ENCODE measurements around the gene TYMS. TPM values are rescaled to one million over a fixed set of nuclear protein-coding genes. Genes with fewer than 3 reads are reported as not detected.

Gene TYMS
- 2.0 TPM for total RNA-seq

DNA sequence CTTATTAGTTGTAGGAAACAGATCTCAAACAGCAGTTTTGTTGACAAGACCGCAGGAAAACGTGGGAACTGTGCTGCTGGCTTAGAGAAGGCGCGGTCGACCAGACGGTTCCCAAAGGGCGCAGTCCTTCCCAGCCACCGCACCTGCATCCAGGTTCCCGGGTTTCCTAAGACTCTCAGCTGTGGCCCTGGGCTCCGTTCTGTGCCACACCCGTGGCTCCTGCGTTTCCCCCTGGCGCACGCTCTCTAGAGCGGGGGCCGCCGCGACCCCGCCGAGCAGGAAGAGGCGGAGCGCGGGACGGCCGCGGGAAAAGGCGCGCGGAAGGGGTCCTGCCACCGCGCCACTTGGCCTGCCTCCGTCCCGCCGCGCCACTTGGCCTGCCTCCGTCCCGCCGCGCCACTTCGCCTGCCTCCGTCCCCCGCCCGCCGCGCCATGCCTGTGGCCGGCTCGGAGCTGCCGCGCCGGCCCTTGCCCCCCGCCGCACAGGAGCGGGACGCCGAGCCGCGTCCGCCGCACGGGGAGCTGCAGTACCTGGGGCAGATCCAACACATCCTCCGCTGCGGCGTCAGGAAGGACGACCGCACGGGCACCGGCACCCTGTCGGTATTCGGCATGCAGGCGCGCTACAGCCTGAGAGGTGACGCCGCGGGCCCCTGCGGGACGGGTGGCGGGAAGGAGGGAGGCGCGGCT is at the start of gene TYMS:
TYMS (plus strand) TSS at position 343 of the 690 bp plus-strand sequence; CDS start at position 433, 90 bp downstream.
- peak; percentile 32 for DNase-seq

DNA sequence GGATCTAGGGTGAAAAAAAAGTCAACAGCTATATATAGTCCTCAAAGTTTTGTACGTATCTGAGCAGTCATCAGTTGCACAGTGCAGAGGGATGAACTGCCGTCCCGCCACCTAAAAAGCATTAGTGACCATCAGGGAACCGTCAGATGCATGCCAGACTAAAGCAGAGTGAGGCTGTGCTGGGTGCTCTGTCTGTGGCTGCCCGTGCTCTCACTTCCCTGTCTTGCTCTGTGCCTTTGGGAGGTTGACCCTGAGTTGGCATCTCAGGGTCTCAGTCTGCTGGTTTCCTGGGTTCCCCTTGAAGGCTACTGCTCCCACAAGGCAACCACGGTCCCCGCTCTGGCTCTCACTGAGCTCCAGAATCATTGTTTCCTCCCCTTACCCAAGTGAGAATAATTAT is 49.5 kb upstream of the TYMS start:
- no peak for DNase-seq

DNA sequence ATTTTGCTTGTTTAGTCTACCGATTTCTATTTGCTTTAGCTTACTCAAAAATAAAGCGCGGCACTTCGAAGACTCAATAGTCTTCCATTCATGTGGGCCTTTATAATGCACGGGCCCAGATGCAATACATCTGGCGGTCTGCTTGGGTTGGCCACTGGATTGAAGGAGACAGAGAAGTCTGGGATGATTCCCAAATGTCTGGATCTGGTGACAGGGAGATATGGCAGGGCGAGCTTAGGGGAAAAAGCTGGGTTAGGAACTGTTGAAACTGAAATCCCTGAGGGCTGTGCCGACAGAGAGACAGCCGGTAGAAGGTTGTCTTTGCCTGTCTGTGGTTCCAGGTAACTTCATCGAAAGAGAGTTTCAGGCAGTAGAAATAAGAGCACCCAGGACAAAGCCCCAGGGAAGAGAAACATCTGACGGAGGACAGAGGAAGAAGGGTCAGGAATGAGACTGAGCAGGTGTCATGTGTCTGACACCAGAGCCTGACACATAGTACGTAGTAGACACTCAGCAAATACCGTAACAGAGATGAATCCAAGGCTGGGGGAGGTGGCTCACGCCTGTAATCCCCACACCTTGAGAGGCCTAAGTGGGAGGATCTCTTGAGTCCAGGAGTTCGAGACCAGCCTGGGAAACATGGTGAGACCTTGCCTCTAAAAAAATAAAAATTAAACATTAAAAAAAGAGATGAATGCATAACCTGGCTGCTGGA is 47.1 kb upstream of the TYMS start:
- no peak for DNase-seq

DNA sequence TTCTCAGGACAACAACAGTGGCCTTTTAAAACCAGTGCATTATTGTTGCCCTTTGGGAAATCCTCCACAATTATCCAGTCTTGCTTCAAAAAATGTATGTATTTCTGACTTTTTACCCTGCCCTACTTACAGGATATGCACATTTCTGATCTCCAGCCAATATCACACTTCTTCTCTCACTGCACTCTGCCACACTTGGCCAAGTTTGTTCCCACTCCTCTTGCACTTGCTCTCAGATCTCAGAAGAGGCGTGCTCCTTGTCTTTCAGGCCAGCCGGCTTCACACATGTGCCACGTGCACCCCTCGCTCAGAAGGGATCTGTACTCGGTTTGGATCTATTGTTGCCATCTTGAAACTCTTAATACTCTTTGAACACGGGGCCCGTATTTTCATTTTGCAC is 45.3 kb upstream of the TYMS start:
- DNase-seq = no peak

DNA sequence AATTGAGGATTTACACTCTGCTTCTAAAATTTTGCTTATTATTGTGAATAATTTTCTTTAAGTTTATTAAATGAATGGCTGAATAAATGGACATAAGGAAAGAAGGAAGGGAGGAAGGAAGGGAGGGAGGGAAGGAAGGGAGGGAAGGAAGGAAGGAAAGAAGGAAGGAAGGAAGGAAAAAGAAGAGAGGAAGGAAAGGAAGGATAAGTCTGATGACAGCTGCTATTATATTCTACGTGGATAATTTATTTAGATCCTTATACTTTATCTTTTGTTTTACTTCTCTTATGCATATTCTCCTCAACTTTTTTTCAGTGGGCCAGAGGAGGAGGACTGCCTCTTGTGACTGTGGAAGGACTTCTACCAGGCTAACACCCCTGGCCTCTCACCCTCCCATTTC is 43.3 kb upstream of the TYMS start:
- no peak for DNase-seq

DNA sequence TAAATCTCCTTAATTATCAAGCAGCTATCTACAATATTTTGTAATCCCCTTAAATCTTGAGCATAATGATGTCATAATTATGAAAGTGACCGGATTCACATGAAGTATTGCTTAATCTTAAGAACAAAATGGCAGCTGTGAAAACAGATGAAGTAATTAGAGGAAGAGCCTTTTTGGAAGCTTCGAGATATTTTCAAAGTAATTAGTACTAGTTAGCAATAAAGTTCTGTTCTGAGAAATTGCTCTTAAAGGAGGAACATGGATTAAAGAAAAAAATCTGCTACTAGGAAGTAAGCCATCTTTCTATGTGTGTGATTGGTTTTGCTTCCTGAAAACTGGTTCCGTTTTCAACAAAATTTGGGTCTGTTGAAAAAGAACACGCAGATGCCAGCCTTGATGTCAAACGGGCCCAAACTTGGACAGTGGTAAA is 42.3 kb upstream of the TYMS start:
- no peak for DNase-seq

DNA sequence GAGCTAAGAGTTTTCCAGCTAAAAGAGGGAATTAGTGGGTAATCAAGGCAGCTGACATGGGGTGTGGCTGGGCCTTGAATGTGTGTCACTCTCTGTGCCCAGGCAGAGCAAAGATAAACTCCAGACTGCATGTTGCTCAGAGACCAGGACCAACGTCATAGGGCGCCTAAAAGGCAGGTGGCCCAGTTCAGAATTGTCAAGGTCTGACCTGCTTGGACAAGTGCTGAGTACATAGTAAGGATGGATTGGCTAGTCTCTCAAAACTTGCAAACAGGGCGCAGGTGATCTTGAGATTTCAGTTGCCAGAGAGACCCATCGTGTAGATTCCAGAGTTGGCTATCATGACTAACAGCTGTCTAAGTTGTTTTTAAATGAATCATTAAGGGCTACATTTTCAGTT is 41.7 kb upstream of the TYMS start:
- no peak for DNase-seq

DNA sequence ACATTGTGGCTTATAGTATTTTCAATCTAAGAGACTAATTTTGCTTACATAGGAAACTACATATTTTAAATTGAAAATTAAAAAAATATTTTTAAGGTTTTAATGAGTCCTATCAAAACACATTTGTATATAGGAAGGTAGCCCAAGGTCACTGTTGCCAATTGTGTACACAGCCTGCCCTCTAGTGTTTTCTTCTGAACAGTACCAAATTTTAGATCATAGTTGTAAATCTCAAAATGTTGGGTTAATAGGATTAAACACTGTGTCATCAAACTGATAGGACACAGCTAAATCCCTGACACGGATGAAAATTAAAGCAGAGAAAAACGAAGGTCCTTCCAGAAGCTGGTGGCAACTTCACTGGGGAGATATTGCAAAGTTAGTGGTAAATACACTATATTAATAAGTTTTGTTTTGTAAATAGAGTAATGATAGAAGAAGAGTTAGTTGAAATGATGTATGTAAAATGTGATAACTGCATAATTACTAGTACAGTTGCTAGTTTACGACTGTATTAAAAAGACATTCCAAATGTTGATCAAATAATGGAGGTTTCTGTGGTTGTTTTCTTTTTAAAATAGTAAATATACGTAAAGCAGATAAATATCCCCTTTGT is 41.0 kb upstream of the TYMS start:
- DNase-seq = no peak

DNA sequence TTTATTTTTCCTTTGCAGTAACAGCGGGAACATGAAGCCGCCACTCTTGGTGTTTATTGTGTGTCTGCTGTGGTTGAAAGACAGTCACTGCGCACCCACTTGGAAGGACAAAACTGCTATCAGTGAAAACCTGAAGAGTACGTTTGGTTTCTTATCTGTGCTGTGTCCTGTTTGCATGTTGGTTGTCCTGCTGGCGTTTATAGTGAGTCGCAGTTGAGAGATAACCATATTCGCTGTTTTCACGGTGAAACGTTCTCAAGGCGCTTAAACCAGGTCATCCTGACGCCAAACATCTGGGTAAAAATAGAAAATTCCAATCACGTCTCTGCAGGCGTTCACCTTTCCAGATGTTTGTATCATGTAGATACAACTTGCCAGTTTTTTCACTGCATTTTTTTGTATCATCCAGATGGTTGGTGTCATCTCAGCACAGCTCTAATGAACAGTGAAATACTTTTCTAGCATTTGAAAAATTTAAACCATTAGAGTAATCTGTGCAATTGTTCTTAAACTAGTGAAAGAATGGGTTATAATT is 39.4 kb upstream of the TYMS start:
- DNase-seq = no peak

DNA sequence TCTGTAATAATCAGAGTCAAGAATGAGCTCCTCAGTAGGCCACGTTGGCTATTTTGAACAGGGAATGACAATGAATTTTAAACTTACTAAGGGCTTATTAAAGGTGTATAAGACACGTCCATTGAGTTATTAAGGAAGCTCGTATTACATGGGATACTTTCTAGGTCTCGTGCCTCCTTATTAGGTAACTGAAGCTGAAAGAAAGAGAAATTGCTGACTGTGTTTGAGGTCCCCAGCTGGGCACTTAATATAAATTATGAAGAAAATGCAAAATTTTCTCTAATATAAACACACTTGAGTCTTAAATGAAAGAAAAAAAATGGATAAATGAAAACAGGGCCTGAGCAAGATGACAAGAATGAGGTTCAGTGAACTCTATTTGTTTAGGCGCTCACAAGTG is 38.8 kb upstream of the TYMS start:
- no peak for DNase-seq

DNA sequence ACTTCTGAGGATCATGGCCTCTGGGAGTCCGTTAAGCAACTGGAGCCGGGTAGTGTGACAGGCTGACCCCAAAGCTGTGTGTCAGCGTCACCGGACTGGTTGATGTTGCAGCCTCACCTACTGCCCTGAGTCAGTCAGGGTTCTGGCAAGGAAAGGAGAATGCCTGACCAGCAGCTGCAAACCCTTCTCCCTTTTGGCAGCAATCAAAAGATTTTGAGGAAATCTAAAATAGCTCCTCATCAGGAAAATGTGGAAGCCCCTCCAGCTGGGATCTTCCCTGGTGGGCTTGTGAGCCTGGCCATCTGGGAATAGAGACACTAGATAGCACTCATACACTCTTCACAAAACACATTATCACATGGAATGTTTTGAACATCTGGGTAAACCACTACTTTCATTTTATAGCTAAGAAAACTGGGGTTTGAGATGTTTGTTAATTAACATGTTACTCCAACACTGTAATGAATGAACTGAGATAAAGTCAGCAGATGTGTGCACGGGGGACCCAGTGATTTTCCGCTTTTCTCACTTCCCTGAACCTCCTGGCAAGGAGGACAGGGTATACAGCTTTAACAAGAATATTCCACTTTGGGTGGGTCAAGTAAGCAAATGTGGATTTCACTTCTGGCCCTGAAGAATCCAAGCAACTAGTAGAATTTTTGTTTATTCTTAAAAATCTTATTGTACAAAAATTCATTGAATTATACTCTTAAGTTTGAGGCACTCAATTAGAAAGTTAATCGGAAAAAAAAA is 36.0 kb upstream of the TYMS start:
- no peak for DNase-seq

DNA sequence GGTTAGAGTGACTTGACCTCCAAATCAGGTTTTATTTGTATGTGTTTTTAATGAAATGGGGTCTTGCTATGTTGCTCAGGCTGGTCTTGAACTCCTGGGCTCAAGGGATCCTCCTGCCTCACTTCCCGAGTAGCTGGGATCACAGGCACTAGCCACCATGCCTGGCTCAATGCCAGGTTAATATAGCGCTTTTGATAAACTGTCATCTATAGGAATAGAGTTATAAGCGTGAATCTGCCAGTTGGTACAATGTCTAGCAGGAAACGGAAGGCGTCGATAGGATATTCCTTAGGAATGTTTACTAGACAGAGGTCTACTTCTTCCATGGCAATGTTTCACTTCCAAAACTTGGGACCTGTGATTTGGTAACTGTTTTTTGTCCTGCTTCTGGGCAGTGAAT is 35.2 kb upstream of the TYMS start:
- no peak for DNase-seq

DNA sequence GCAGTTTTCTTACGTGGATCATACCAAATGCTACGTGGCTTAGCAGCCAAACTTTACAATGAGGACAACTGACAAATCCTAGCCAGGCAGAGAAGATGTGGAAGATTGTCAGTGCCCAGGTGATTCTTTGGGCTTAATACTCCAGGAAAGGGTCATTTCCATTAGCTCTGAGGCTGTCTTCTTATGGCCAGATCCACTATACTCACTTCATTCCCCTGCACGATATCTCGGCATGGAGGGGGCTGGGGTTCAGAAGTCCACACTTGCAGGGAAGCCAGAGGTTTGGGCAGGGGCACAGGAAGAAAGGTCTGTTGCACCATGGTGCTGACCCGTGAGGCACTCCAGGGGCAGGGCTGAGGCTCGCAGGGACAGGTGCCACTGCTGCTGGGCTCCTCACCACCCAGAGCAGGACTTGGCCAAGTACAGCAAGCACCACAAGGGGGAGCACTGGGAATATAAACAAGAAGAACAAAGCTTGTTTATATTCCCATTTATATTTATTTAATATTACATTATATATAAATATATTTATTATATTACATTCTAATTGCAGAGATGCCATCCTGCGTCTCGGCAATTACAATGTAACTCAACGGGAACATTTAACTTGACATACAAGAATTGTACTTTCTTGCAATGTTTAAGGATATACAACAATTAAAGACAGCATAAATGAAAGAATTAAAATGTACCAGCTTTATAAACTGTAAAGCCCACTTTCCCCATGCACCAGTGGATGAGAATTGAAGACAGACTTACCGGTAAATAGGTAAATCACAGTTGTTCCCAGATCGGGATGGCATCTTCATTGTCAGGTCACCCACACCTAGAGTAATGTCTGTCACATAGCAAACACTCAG is 33.5 kb upstream of the TYMS start:
- peak; percentile 2 for DNase-seq

DNA sequence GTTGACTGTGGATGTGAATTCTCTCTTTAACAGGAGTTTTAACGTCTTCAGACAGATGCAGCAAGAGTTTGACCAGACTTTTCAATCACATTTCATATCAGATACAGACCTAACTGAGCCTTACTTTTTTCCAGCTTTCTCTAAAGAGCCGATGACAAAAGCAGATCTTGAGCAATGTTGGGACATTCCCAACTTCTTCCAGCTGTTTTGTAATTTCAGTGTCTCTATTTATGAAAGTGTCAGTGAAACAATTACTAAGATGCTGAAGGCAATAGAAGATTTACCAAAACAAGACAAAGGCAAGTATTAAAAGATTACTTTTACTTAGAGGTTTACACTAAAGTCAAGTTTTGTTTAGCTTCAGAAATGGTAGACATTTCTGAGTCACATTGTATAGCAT is 30.2 kb upstream of the TYMS start:
- DNase-seq = no peak

DNA sequence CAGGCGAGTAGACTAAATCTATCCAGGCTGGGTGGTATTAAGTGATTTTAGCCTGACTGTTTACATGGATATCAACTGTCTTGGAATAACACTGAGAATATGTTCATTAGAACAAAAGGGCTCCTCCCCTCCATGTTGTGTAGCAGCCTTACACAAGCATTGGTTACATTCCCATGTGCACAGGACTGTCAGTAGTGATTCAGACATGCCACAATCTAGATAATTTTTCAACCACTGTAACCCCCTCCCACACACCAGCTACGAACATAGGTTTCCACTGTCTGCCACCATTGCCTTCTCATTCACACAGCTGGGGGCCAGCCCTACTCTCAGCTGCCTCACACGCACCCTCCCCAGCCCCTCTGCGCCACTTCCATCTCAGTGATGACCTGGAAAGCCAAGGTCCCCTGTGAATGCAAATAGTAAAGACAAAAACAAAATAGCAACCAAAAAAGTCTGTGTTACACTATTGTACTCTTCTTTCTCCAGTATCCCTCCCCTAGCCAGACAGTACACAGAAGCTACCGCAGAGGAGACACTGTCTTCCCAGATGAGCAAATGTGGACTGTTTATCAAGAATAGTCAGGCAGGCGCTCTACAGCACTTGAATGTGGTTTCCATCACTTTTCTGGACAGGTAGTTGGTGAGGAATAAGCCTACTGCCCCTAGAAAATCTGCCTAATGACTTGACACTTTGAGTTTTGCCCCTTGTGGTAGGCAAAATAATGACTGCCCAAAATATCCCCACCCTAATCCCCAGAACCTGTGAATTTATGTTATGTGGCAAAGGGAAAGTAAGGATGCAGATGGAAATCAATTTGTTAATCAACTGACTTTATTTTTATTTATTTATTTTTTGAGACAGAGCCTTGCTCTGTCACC is 27.9 kb upstream of the TYMS start:
- DNase-seq = no peak

DNA sequence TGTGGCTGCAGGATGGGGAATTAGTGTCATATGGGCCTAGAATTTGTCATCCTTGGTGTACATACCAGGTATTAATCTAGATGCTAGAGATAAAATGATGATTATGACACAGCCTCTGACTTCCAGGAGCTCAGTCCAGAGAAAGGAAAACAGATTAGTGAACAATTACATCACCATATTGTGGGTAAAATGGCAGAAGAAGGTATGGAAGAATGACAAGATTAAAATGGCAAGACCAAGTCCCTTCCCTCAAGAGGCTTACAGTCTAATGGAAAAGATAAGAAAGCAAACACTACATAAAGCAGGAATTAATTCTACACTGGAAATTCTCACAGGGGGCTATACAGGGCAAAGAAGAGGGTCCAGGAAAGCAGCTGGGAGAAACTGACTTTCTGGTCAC is 25.9 kb upstream of the TYMS start:
- DNase-seq = no peak

DNA sequence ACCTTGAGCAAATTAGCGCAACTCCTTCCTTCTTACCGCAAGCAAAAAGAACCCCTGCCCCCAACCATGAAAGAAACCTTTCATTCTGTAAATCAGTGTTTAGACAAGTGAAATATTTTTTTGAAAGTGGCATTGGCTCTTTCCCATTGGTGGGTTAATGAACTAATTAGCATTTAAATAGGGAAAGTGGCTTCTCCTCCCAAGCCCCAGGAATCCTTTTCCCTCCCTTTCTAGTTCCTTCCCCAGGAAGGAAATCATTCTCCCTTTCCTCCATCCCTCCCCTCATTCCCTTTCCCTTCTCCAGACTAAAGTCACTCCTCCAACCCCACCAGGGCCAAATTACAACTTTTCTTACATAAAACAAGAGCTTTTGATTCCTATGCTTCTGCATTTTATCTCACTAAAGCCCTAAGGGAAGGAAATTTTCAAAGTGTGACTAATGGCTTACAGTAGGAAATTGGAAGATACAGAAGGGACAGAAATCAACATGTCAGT is 22.9 kb upstream of the TYMS start:
- DNase-seq = no peak

DNA sequence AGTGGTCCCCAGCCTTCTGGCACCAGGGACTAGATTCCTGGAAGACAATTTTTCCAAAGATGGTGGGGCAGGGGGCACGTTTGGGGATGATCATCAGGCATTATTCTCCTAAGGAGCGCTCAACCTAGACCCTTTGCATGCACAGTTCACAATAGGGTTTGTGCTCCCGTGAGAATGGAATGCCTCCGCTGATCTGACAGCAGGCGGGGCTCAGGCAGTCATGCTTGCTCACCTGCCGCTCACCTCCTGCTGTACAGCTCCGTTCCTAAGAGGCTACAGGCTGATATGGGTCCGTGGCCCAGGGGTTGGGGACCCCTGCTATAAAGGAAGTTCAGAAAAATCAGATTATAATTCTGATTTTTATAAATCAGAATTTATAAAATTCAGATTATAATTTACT is 22.3 kb upstream of the TYMS start:
- no peak for DNase-seq

DNA sequence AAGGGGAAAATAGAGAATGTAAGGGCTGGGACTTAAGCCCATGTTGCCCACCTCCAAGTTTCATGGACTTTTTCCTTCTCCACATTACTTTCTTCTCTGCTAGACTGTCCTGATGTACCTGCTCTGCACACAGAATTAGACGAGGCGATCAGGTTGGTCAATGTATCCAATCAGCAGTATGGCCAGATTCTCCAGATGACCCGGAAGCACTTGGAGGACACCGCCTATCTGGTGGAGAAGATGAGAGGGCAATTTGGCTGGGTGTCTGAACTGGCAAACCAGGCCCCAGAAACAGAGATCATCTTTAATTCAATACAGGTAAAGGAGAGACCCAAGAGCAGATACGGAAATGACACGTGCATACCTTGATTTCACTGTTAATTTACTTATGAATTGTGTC is 16.2 kb upstream of the TYMS start:
- no peak for DNase-seq

DNA sequence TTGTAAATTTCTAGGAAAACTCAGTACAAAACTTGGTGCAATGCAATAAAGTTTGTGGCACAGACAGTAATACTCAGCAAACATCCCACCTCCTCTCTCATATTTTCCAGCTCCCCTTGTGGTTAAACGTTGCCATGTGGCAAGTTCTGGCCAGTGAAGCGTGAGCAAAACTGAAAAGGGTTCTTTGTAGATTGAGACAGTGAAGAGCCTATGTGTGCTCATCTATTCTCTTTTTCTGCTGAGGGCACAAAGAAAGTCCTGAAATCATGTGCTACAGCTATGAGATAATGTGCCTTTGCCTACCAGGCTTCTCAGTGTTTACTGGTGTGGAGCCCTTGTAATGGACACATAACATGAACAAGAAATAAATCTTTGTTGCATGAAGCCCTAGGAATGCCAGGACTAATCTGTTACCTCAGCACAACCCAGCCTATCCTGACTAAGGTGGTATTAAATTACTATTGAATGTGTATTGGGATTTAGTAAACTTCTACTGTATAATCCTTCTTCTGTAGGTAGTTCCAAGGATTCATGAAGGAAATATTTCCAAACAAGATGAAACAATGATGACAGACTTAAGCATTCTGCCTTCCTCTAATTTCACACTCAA is 13.0 kb upstream of the TYMS start:
- DNase-seq = peak; percentile 28

All from occipital lobe (tissue), 2 donors.